ENCODE results near the gene NOL7. TPM values are rescaled to one million over a fixed set of nuclear protein-coding genes. Genes with fewer than 3 reads are reported as not detected.

The NOL7 gene
- total RNA-seq, 5 donors from 2014 or later (not counting 1 experiment from before 2014, with no cell fraction given): 46.9 to 62.3 (median 59.3) TPM

DNA sequence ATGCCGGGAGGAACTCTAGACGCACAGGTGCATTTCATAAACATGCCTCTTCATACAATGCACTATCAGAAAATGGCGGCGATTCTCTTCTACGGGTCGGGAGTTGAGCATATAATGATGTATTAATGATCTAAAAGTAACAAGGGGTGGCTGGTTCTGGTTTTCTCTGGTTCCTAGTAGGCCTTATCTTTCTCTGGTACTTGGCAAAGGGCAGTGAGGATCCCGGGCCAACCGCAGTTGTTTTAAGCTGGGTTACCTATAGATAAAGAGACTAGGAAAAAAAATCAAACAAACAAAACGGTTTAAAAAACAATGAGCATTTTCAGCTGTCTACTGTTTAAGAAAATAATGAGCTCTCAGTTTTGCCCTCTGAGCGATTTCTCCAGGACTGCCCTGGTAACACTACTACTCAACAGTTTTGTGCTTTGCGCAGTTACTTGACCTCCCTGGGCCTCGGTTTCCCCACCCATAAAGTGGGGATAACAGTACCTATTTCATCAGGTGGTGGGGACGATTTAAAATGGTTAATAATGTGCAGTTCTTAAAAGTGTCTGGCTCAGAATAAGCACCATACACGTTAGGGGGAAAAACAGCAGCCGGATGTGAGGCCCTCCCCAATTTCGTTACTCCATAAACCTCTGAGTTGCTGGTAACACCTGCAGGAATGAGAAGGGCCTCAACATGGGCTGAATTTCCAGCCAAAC is 42.0 kb upstream of the NOL7 start:
- H3K4me1 Mint-ChIP-seq: peaks cover 22 to 30% (median 29%) of the 10 kb centered on the region in 3 donors
- DNase-seq (no peak), ATAC-seq (replicated peaks in 1 of 4) (no peak)
- POLR2A ChIA-PET: interaction anchor here (0.7 to 1.1 kb wide), 2 partner anchors 42 to 202 kb away, joined by 3 to 4 read pairs; partner anchors contain the start of gene NOL7 (in 1 of the 2)
- H3K27me3 Mint-ChIP-seq: no peaks in the 10 kb centered on the region
- Histone ChIP-seq H3K36me3 (ENCODE audit: control insufficient read depth in 2 of 2, extremely low read depth in 1 of 2, insufficient read depth in 1 of 2, low read length in 1 of 2) (no peaks in the 10 kb centered on the region), H3K9me3 (no peaks in the 10 kb centered on the region), H3K27me3 (replicated peaks in 1 of 2; ENCODE audit: control insufficient read depth in 2 of 2, extremely low read depth in 1 of 2, insufficient read depth in 2 of 2, low read length in 1 of 2) (no peaks in the 10 kb centered on the region), H3K4me1 (ENCODE audit: control insufficient read depth in 1 of 2, extremely low read depth in 1 of 2, insufficient read depth in 2 of 2, low read length in 2 of 2) (peaks cover 4 to 18% of the 10 kb centered on the region in 2 experiments), H3K4me3 (ENCODE audit: control insufficient read depth in 1 of 2, extremely low read depth in 1 of 2, low read length in 1 of 2) (no peak overlapping the region), H3K27ac (ENCODE audit: low read length) (peak overlapping the region; percentile 51)
- CTCF ChIA-PET: interaction anchor here in 1 of 2 donors (1.1 to 2.3 kb wide), 4 partner anchors 11 to 245 kb away, joined by 3 to 13 read pairs (median 6); partner anchors contain the start of genes NOL7 and TBC1D7
- H3K27ac Mint-ChIP-seq: peak overlapping the region; percentile 72 to 76
- peaks cover 5% of the 10 kb centered on the region for H3K36me3 Mint-ChIP-seq
- no peaks in the 10 kb centered on the region for H3K9me3 Mint-ChIP-seq
- WGBS (ENCODE audit: insufficient coverage): no CpG with 5 or more reads among the region's 16 CpGs
- H3K4me3 Mint-ChIP-seq: peak overlapping the region; percentile 69 to 93 (median 76)

DNA sequence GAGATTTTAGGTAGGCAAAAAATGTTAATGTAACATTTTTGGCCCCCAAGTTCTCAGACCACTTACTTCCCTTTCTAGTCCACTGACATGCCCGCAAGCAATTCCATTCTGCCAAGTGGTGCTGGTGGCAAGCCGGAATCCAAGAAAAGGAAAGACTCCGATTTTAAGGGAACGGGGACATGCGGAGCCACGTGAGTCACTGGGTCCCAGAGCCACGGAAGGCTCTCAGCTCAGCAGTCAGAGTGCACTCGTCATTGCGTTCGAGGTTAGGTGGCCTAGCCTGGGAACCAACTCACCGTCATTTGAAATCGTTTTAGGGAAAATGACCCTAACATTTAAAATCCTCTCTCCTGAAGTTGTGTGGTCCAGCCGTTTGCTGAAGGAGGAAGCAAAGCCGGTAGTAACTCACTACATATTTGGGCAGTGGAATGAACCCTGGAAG is 41.4 kb upstream of the NOL7 start:
- DNase-seq (peak in 4 of 35 experiments; percentile 2 to 10 (median 4)), ATAC-seq (replicated peaks in 1 of 4) (no peak)
- peaks cover 4 to 18% of the 10 kb centered on the region in 2 experiments for H3K4me1 ChIP-seq (ENCODE audit: control insufficient read depth in 1 of 2, extremely low read depth in 1 of 2, insufficient read depth in 2 of 2, low read length in 2 of 2)
- POLR2A ChIA-PET: interaction anchor here (0.7 to 1.1 kb wide), 2 partner anchors 42 to 202 kb away, joined by 3 to 4 read pairs; partner anchors contain the start of gene NOL7 (in 1 of the 2)
- Mint-ChIP-seq H3K4me3 (peak overlapping the region; percentile 69 to 93 (median 76)), H3K36me3 (peaks cover 7% of the 10 kb centered on the region), H3K4me1 (peaks cover 22 to 31% (median 29%) of the 10 kb centered on the region in 3 donors), H3K27me3 (no peaks in the 10 kb centered on the region), H3K9me3 (no peaks in the 10 kb centered on the region), H3K27ac (peak overlapping the region; percentile 72 to 76)
- CTCF ChIA-PET: interaction anchor here (0.7 to 2.7 kb wide), 8 partner anchors 41 to 246 kb away, joined by 3 to 40 read pairs (median 8); partner anchors contain the start of genes NOL7 (in 1 of the 2), RANBP9 (in 1 of the 2) and TBC1D7 (in 1 of the 2)
- peak overlapping the region; percentile 51 for H3K27ac ChIP-seq (ENCODE audit: low read length)
- no peaks in the 10 kb centered on the region for H3K36me3 ChIP-seq (ENCODE audit: control insufficient read depth in 2 of 2, extremely low read depth in 1 of 2, insufficient read depth in 1 of 2, low read length in 1 of 2)
- H3K9me3 ChIP-seq: no peaks in the 10 kb centered on the region
- no peaks in the 10 kb centered on the region for H3K27me3 ChIP-seq (replicated peaks in 1 of 2; ENCODE audit: control insufficient read depth in 2 of 2, extremely low read depth in 1 of 2, insufficient read depth in 2 of 2, low read length in 1 of 2)
- WGBS (ENCODE audit: insufficient coverage): 47% methylated on average over 4 of the region's 14 CpGs
- peak overlapping the region; percentile 15 to 23 for H3K4me3 ChIP-seq (ENCODE audit: control insufficient read depth in 1 of 2, extremely low read depth in 1 of 2, low read length in 1 of 2)

DNA sequence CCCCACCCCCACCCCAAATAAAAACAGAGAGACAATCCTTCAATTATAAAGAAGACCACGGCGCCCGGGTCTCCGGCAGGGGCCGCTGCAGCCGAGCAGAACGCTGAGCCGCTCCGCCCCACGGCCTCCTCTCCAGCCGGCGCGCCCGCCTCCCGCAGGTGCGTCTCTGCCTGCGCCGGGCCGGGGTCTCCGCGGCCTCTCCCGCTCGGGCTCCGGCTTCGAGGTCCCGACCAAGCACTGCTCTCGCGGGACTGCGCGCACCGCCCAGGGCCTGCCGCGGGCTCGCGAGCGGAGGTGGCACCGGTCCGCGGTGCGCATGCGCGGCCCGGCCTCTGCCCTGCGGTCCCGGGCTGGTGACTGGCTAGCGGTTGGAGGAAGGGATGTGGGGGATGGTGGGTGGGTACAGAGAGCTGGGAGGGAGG is 41.0 kb upstream of the NOL7 start:
- no peaks in the 10 kb centered on the region for H3K27me3 ChIP-seq (replicated peaks in 1 of 2; ENCODE audit: control insufficient read depth in 2 of 2, extremely low read depth in 1 of 2, insufficient read depth in 2 of 2, low read length in 1 of 2)
- Mint-ChIP-seq H3K27ac (peak overlapping the region; percentile 97), H3K4me1 (peaks cover 22 to 31% (median 29%) of the 10 kb centered on the region in 3 donors), H3K9me3 (no peaks in the 10 kb centered on the region), H3K4me3 (peak overlapping the region; percentile 93 to 97 (median 97)), H3K36me3 (peaks cover 7% of the 10 kb centered on the region), H3K27me3 (no peaks in the 10 kb centered on the region)
- H3K4me3 ChIP-seq (ENCODE audit: control insufficient read depth in 1 of 2, extremely low read depth in 1 of 2, low read length in 1 of 2): peak overlapping the region; percentile 23 to 97
- ChIA-PET CTCF (interaction anchor here (0.5 to 2.7 kb wide), 33 partner anchors 11 to 493 kb away, joined by 3 to 40 read pairs (median 5); partner anchors contain the start of genes NOL7 (in 1 of the 2), RANBP9 (in 1 of the 2) and TBC1D7 (in 1 of the 2)), POLR2A (interaction anchor here (0.7 to 1.5 kb wide), 5 partner anchors 41 to 246 kb away, joined by 3 to 7 read pairs (median 3); partner anchors contain the start of genes NOL7 (in 1 of the 2) and TBC1D7 (in 1 of the 2))
- no peaks in the 10 kb centered on the region for H3K9me3 ChIP-seq
- peak overlapping the region; percentile 86 for H3K27ac ChIP-seq (ENCODE audit: low read length)
- peak; percentile 82 to 94 (median 90) for ATAC-seq (replicated peaks in 1 of 4)
- H3K4me1 ChIP-seq (ENCODE audit: control insufficient read depth in 1 of 2, extremely low read depth in 1 of 2, insufficient read depth in 2 of 2, low read length in 2 of 2): peaks cover 4 to 18% of the 10 kb centered on the region in 2 experiments
- WGBS (ENCODE audit: insufficient coverage): under 1% methylated on average over 46 of the region's 46 CpGs
- peak; percentile 82 to 97 (median 92) for DNase-seq
- no peaks in the 10 kb centered on the region for H3K36me3 ChIP-seq (ENCODE audit: control insufficient read depth in 2 of 2, extremely low read depth in 1 of 2, insufficient read depth in 1 of 2, low read length in 1 of 2)

DNA sequence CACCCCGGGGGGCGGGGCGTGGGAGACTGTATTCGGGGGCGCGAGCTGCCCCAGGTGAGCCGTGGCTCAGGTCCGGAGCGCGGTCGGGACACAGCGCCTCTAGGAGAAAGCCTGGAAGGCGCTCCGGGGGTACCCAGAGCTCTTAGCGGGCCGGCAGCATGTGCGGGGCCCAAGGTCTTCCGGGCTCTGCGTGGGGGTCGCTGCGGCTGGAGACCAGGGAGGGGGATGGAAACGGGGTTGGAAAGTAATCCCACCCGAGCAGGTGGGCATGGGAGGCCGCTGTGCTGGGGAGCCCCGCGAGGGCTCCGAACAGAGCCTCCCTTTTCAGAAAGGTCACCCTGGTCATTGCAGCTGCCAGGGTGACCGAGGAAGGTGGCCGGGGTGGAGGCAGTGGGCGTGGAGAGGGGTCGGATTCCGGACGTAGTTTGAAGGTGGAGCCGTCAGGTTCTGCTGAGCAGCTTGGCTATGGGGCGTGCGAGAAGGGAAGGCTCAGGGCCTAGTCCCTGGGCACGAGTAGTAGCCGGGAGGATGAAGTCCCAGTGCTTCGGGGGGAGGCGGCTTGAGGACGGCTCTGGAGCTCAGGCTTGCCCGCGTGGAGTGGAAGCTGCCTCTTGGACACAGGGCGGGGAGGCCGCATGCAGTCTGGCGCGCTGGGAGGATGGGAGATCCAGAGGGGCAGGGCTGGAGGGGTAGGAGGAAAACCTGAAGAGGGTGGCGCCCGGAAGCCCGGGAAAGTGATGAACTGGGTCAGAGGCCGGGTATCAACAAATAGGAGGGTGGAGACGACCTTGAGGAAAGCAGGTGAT is 40.4 kb upstream of the NOL7 start, which contains the start of gene SIRT5:
Gene SIRT5, plus strand, starts transcription at position 31 of the 806 bp plus-strand sequence. CDS start 9,510 bp downstream, outside the sequence.
- no peaks in the 10 kb centered on the region for H3K9me3 ChIP-seq
- Mint-ChIP-seq H3K27ac (peak within 1 kb of the TSS; percentile 97), H3K9me3 (no peaks in the 10 kb centered on the region), H3K27me3 (no peaks in the 10 kb centered on the region), H3K4me1 (peaks cover 22 to 31% (median 29%) of the 10 kb centered on the region in 3 donors), H3K36me3 (peaks cover 7% of the 10 kb centered on the region), H3K4me3 (peak within 1 kb of the TSS; percentile 93 to 97 (median 97))
- ChIA-PET POLR2A (interaction anchor here (0.6 to 1.5 kb wide), 4 partner anchors 41 to 247 kb away, joined by 3 to 7 read pairs (median 4); partner anchors contain the start of genes NOL7 (in 1 of the 2) and TBC1D7 (in 1 of the 2)), CTCF (interaction anchor here (0.5 to 2.7 kb wide), 42 partner anchors 11 to 492 kb away, joined by 3 to 40 read pairs (median 4); partner anchors contain the start of genes NOL7 (in 1 of the 2), RANBP9 (in 1 of the 2) and TBC1D7 (in 1 of the 2))
- under 1% methylated on average over 45 of the region's 52 CpGs for WGBS (ENCODE audit: insufficient coverage)
- H3K4me3 ChIP-seq (ENCODE audit: control insufficient read depth in 1 of 2, extremely low read depth in 1 of 2, low read length in 1 of 2): peak within 1 kb of the TSS; percentile 82 to 97
- H3K27me3 ChIP-seq (replicated peaks in 1 of 2; ENCODE audit: control insufficient read depth in 2 of 2, extremely low read depth in 1 of 2, insufficient read depth in 2 of 2, low read length in 1 of 2): no peaks in the 10 kb centered on the region
- H3K4me1 ChIP-seq (ENCODE audit: control insufficient read depth in 1 of 2, extremely low read depth in 1 of 2, insufficient read depth in 2 of 2, low read length in 2 of 2): peaks cover 4 to 18% of the 10 kb centered on the region in 2 experiments
- peaks cover 0 to under 1% of the 10 kb centered on the region in 2 donors for H3K36me3 ChIP-seq (ENCODE audit: control insufficient read depth in 2 of 2, extremely low read depth in 1 of 2, insufficient read depth in 1 of 2, low read length in 1 of 2)
- DNase-seq (peak; percentile 48 to 85 (median 63)), ATAC-seq (replicated peaks in 1 of 4) (peak; percentile 69 to 72 (median 70))
- peak within 1 kb of the TSS; percentile 86 for H3K27ac ChIP-seq (ENCODE audit: low read length)

DNA sequence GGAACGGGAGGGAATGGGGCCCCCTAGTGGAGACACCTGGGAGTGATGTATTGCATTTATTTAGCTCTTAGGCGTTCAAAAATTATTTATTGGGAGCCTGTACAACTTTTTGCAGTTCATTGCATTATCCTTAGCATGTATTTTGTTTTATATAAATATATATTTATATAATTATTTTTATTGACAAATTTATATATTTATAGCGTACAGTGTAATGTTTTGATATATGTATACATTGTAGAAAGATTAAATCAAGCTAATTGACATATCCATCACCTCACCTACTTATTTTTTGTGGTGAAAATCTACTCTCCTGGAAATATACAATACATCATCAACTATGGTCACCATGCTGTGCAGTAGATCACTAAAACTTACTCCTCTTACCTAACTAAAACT is 39.8 kb upstream of the NOL7 start:
- H3K36me3 ChIP-seq (ENCODE audit: control insufficient read depth in 2 of 2, extremely low read depth in 1 of 2, insufficient read depth in 1 of 2, low read length in 1 of 2): peaks cover 0 to 4% of the 10 kb centered on the region in 2 donors
- no peaks in the 10 kb centered on the region for H3K27me3 ChIP-seq (replicated peaks in 1 of 2; ENCODE audit: control insufficient read depth in 2 of 2, extremely low read depth in 1 of 2, insufficient read depth in 2 of 2, low read length in 1 of 2)
- H3K27me3 Mint-ChIP-seq: no peaks in the 10 kb centered on the region
- peak overlapping the region; percentile 86 for H3K27ac ChIP-seq (ENCODE audit: low read length)
- H3K4me1 Mint-ChIP-seq: peaks cover 23 to 31% (median 29%) of the 10 kb centered on the region in 3 donors
- ATAC-seq (replicated peaks in 1 of 4) (no peak), DNase-seq (peak in 7 of 35 experiments; percentile 55 to 68 (median 62))
- H3K4me3 ChIP-seq (ENCODE audit: control insufficient read depth in 1 of 2, extremely low read depth in 1 of 2, low read length in 1 of 2): peak overlapping the region in 1 of 2 donors; percentile 97
- H3K9me3 ChIP-seq: no peaks in the 10 kb centered on the region
- no peaks in the 10 kb centered on the region for H3K9me3 Mint-ChIP-seq
- 0% methylated on average over 1 of the region's 3 CpGs for WGBS (ENCODE audit: insufficient coverage)
- CTCF ChIA-PET: interaction anchor here (0.5 to 2.7 kb wide), 33 partner anchors 13 to 1672 kb away, joined by 3 to 40 read pairs (median 5); partner anchors contain the start of genes NOL7 (in 1 of the 2), RANBP9 (in 1 of the 2) and TBC1D7 (in 1 of the 2)
- peaks cover 4 to 18% of the 10 kb centered on the region in 2 experiments for H3K4me1 ChIP-seq (ENCODE audit: control insufficient read depth in 1 of 2, extremely low read depth in 1 of 2, insufficient read depth in 2 of 2, low read length in 2 of 2)
- H3K27ac Mint-ChIP-seq: peak overlapping the region; percentile 97
- POLR2A ChIA-PET: interaction anchor here in 1 of 2 donors (0.6 to 1.5 kb wide), 3 partner anchors 41 to 247 kb away, joined by 3 to 7 read pairs (median 4); partner anchors contain the start of genes NOL7 and TBC1D7
- peak overlapping the region; percentile 93 to 97 (median 97) for H3K4me3 Mint-ChIP-seq
- peaks cover 10% of the 10 kb centered on the region for H3K36me3 Mint-ChIP-seq
